ELR (cell line): ENCODE measurements around the gene ID1.
"Not testable (repeated sequence)": the region's sequence is repeated elsewhere in the genome, so short reads cannot be mapped to it uniquely, and the experiment has no call there.

Experiments used
- DNase-seq: peaks from one replicate; pipeline ENCODE4 v3.0.0-alpha.2; 2015; ENCODE audit warnings: low read depth

ID1 gene

GRCh38 chr20:31637660-31638059 is 32.6 kb downstream of the ID1 start, which contains the start of gene COX4I2:
Gene COX4I2, plus strand, starts transcription at chr20:31637912. Its CDS starts 1,106 bp downstream, at chr20:31639018.
- DNase-seq, result no peak

- DNase-seq, result no peak
These were observed 33.2 kb downstream of the ID1 start for GRCh38 chr20:31638317-31638716.

- no peak for DNase-seq
These were observed 33.7 kb downstream of the ID1 start for GRCh38 chr20:31638816-31639215.

GRCh38 chr20:31640259-31640658 is 35.2 kb downstream of the ID1 start:
- DNase-seq, result no peak

- no peak for DNase-seq
These were observed 36.3 kb downstream of the ID1 start for GRCh38 chr20:31641391-31641790.

GRCh38 chr20:31642837-31643236 is 37.7 kb downstream of the ID1 start:
- DNase-seq, result no peak

- DNase-seq, result no peak
These were observed 38.4 kb downstream of the ID1 start for GRCh38 chr20:31643522-31643921.

- no peak for DNase-seq
These were observed 39.6 kb downstream of the ID1 start for GRCh38 chr20:31644701-31645100.

GRCh38 chr20:31648104-31648503 is 43.0 kb downstream of the ID1 start:
- not testable (repeated sequence) for DNase-seq

GRCh38 chr20:31652917-31653396 is 47.9 kb downstream of the ID1 start:
- peak; percentile 36 for DNase-seq

- DNase-seq, result no peak
These were observed 48.5 kb downstream of the ID1 start for GRCh38 chr20:31653561-31653960.

- no peak for DNase-seq
These were observed 49.4 kb downstream of the ID1 start for GRCh38 chr20:31654534-31654933.
